Stimulated activated CD4-positive, alpha-beta T cell treated with anti-CD3 and anti-CD28 coated beads, TNF-alpha, amount 100 ng/mL, for 48 hours (primary cell): Measurements from ENCODE around the gene DAAM1.

ENCODE experiments used
- DNase-seq, 3 donors: peaks; one replicate each; pipeline ENCODE4 v3.0.0-alpha.2; 2020; ENCODE audit warnings: low read depth in 3 of 3

DAAM1 gene

GRCh38 chr14:59362513-59362912 is 174.0 kb downstream of the DAAM1 start:
- no peak for DNase-seq

GRCh38 chr14:59363531-59364226 is 175.2 kb downstream of the DAAM1 start:
- no peak for DNase-seq

GRCh38 chr14:59370158-59370742 is 181.8 kb downstream of the DAAM1 start:
- no peak for DNase-seq

GRCh38 chr14:59371771-59372170 is 183.3 kb downstream of the DAAM1 start:
- no peak for DNase-seq

GRCh38 chr14:59374048-59374447 is 185.6 kb downstream of the DAAM1 start:
- no peak for DNase-seq

- DNase-seq: no peak
These were observed 188.2 kb downstream of the DAAM1 start for GRCh38 chr14:59376686-59377085.

- DNase-seq: no peak
These were observed 189.0 kb downstream of the DAAM1 start for GRCh38 chr14:59377491-59377890.

GRCh38 chr14:59377991-59378601 is 189.6 kb downstream of the DAAM1 start:
- no peak for DNase-seq

GRCh38 chr14:59389936-59390335 is 201.5 kb downstream of the DAAM1 start:
- no peak for DNase-seq

- no peak for DNase-seq
These were observed 202.9 kb downstream of the DAAM1 start for GRCh38 chr14:59391388-59391787.

GRCh38 chr14:59394268-59394667 is 205.8 kb downstream of the DAAM1 start:
- DNase-seq: no peak

GRCh38 chr14:59395672-59396071 is 207.2 kb downstream of the DAAM1 start:
- no peak for DNase-seq

GRCh38 chr14:59398841-59399240 is 210.4 kb downstream of the DAAM1 start:
- no peak for DNase-seq

GRCh38 chr14:59406454-59407245 is 218.2 kb downstream of the DAAM1 start:
- no peak for DNase-seq

GRCh38 chr14:59407246-59408010 is 219.0 kb downstream of the DAAM1 start:
- no peak for DNase-seq

GRCh38 chr14:59415836-59416602 is 227.6 kb downstream of the DAAM1 start:
- no peak for DNase-seq

- no peak for DNase-seq
These were observed 228.8 kb downstream of the DAAM1 start for GRCh38 chr14:59417311-59417710.

- no peak for DNase-seq
These were observed 230.8 kb downstream of the DAAM1 start for GRCh38 chr14:59419303-59419702.
